GM19372 (cell line): ENCODE measurements around the gene RAP1GAP.

Experiments
- ATAC-seq: cut with Tn5 transposase; IDR thresholded peaks from one replicate; pipeline ENCODE4 v1.9.1; 2021; ENCODE audit warnings: mild to moderate bottlenecking, low read depth, moderate library complexity; ENCODE audit not compliant: unreplicated experiment

RAP1GAP gene

DNA sequence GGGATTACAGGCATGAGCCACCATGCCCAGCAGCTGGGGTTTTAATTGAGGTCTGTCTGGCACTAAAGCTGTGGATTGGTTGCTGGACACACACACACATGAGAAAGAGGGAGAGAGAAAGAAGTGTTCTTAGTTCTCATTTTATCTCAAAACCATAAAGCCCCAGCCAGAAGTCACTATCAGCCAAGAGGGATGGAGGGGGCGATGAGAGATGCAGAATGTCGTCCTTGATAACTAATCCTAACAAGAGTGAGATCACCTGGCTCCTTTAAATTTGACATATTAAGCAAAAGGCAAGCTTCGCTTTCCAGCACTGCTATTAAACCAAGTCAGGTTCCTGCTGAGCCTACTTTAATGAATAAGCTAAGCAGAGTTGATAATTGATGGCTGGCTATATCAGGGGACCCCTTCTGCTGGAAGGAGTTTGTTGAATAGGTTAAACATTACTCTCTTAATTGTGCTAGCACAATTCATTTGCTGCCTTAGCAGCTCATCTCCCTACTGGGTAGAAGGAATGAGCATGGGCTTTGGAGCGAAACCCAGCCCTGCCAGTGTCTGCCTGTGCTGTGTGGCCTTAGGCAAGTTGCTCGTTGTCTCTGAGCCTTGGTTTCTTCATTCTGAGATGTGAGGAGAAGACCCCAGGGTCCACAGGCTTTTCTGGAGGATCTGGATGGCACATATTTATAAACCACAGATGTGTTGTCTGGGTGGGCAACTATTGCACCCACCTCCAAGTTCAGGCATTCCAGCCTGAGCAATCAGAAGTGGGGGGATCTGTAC is 109.2 kb downstream of the RAP1GAP start:
- no peak for ATAC-seq

GRCh38 chr1:21553116-21553926 is 115.8 kb downstream of the RAP1GAP start:
- no peak for ATAC-seq

GRCh38 chr1:21552715-21553114 is 116.4 kb downstream of the RAP1GAP start:
- no peak for ATAC-seq

- no peak for ATAC-seq
Measured at GRCh38 chr1:21550866-21551475, 118.2 kb downstream of the RAP1GAP start.

- ATAC-seq = no peak
Measured at GRCh38 chr1:21550097-21550496, 119.1 kb downstream of the RAP1GAP start.

- ATAC-seq = no peak
Measured at GRCh38 chr1:21547876-21548275, 121.3 kb downstream of the RAP1GAP start.
